Loucy (cell line): ENCODE results near the gene FBXO42.

Source experiments
- EZH2phosphoT487 ChIP-seq: fragments of 200-600 bp; IDR thresholded peaks from 2 replicates; pipeline ENCODE4 v1.6.1; 2018; ENCODE audit warnings: antibody characterized with exemption, mild to moderate bottlenecking, moderate library complexity, borderline replicate concordance
- TF ChIP-seq, protein P1 (sequence below): fragments of 200-600 bp; sonication (generic); conservative IDR thresholded peaks from 2 replicates; pipeline ENCODE4 v1.5.1; 2014; ENCODE audit warnings: mild to moderate bottlenecking, antibody characterized with exemption, low read length

DNA sequence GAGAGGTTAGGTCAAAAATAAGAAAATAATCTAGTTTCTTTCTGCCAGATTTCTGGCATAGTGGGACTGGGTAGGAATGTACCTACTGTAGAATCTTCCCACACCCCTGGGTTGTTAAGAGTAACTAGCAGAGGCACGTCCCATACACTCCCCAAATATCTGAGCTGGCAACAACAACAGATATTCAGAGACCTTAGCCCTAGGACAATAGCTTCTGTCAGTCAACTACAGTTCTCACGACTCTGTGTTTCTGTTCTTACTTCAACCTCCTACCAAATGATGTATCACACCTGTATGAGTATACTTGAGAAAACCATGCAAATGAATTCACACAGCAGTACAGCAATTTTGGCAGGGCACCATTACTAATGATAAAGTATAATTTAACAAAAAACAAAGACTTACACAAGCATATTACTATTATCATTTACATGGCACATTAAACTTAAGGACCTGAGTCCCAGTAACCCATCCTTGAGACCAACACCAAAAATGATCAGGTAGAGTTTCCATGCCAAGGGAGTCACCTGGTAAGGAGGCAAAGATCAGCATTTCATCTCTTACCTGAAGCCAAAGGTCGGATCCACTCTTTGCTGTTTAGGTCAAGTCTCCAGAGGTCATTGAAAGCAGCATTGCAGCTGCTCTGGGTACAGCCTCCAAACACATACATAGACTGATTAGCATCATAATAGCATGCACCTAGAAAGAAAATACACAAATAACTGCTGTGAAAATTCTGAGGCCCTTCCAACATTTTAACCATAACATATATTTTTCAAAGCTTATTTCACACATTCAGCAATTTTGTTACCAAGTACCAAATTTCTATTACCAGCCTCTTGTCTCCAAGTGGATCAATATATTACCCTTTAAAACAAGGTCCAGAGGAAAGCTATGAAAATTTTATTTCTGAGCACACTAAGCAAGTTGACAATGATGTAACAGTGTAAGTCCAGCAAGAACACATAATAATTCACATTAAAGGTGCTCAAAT lies 57.8 kb downstream of the FBXO42 start:
- TF ChIP-seq, protein P1, sequence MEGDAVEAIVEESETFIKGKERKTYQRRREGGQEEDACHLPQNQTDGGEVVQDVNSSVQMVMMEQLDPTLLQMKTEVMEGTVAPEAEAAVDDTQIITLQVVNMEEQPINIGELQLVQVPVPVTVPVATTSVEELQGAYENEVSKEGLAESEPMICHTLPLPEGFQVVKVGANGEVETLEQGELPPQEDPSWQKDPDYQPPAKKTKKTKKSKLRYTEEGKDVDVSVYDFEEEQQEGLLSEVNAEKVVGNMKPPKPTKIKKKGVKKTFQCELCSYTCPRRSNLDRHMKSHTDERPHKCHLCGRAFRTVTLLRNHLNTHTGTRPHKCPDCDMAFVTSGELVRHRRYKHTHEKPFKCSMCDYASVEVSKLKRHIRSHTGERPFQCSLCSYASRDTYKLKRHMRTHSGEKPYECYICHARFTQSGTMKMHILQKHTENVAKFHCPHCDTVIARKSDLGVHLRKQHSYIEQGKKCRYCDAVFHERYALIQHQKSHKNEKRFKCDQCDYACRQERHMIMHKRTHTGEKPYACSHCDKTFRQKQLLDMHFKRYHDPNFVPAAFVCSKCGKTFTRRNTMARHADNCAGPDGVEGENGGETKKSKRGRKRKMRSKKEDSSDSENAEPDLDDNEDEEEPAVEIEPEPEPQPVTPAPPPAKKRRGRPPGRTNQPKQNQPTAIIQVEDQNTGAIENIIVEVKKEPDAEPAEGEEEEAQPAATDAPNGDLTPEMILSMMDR: no peak
- TF ChIP-seq EZH2phosphoT487: no peak
